ENCODE data around the gene CCDC85C.

The CCDC85C gene

GRCh38 chr14:99548255-99548654 lies 55.8 kb downstream of the CCDC85C start:
- H3K79me2 ChIP-seq (ENCODE audit: low read length): no peaks in the 10 kb centered on the region
- H3K4me2 ChIP-seq (ENCODE audit: low read length): no peak overlapping the region
- no peak overlapping the region for H2AFZ ChIP-seq (ENCODE audit: low read depth, low read length)
- no peak overlapping the region for H3K9ac ChIP-seq (ENCODE audit: low read length)
- peaks cover 5% of the 10 kb centered on the region; the same call in 1 of the 2 replicates for H3K4me1 ChIP-seq (ENCODE audit: low read length)
- no peaks in the 10 kb centered on the region for H3K36me3 ChIP-seq (replicated peaks; ENCODE audit: low read depth, low read length)
- H4K20me1 ChIP-seq (ENCODE audit: insufficient read depth, low read length): no peaks in the 10 kb centered on the region
- no peak for TF ChIP-seq EZH2phosphoT487 (IDR thresholded peaks at IDR 0.05; ENCODE audit: low read depth)
- TF ChIP-seq, protein P1, sequence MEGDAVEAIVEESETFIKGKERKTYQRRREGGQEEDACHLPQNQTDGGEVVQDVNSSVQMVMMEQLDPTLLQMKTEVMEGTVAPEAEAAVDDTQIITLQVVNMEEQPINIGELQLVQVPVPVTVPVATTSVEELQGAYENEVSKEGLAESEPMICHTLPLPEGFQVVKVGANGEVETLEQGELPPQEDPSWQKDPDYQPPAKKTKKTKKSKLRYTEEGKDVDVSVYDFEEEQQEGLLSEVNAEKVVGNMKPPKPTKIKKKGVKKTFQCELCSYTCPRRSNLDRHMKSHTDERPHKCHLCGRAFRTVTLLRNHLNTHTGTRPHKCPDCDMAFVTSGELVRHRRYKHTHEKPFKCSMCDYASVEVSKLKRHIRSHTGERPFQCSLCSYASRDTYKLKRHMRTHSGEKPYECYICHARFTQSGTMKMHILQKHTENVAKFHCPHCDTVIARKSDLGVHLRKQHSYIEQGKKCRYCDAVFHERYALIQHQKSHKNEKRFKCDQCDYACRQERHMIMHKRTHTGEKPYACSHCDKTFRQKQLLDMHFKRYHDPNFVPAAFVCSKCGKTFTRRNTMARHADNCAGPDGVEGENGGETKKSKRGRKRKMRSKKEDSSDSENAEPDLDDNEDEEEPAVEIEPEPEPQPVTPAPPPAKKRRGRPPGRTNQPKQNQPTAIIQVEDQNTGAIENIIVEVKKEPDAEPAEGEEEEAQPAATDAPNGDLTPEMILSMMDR (IDR thresholded peaks at IDR 0.05; ENCODE audit: low read depth, low read length): no peak
- peaks cover 13% of the 10 kb centered on the region for H3K27me3 ChIP-seq (ENCODE audit: low read depth, low read length)
- H3K27ac ChIP-seq (ENCODE audit: low read length): no peak overlapping the region
- no peaks in the 10 kb centered on the region for H3K9me3 ChIP-seq (ENCODE audit: insufficient read depth, low read length)
- no peak overlapping the region for H3K4me3 ChIP-seq (ENCODE audit: low read length)

- no peaks in the 10 kb centered on the region for H3K79me2 ChIP-seq (ENCODE audit: low read length)
- TF ChIP-seq EZH2phosphoT487 (IDR thresholded peaks at IDR 0.05; ENCODE audit: low read depth): no peak
- TF ChIP-seq, protein P1 (IDR thresholded peaks at IDR 0.05; ENCODE audit: low read depth, low read length): no peak
- peaks cover 13% of the 10 kb centered on the region for H3K27me3 ChIP-seq (ENCODE audit: low read depth, low read length)
- H3K9ac ChIP-seq (ENCODE audit: low read length): no peak overlapping the region
- H3K4me2 ChIP-seq (ENCODE audit: low read length): no peak overlapping the region
- no peak overlapping the region for H2AFZ ChIP-seq (ENCODE audit: low read depth, low read length)
- no peaks in the 10 kb centered on the region for H3K9me3 ChIP-seq (ENCODE audit: insufficient read depth, low read length)
- no peaks in the 10 kb centered on the region for H3K36me3 ChIP-seq (replicated peaks; ENCODE audit: low read depth, low read length)
- H4K20me1 ChIP-seq (ENCODE audit: insufficient read depth, low read length): no peaks in the 10 kb centered on the region
- peaks cover 8% of the 10 kb centered on the region; the same call in 1 of the 2 replicates for H3K4me1 ChIP-seq (ENCODE audit: low read length)
- H3K27ac ChIP-seq (ENCODE audit: low read length): no peak overlapping the region
- no peak overlapping the region for H3K4me3 ChIP-seq (ENCODE audit: low read length)
Measured at GRCh38 chr14:99546234-99546879, 57.6 kb downstream of the CCDC85C start.

DNA sequence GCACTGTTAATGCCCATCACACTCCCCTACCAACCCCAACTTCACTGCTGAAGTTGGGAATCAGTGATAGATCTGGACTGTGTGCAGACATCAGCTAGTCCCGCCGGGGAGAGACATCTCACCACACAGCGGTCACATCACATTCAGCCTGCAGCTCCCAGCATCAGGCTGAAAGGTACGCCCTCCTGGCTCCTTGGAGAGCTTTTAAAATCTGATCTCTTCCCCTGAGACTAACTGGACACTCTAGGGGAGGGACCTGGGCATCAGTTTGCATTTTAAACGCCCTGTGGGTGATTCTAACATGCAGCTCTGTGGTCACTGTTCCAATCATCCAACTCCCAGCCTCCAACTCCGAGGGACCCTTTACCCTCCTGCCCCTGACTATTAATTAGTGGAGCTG lies 58.4 kb downstream of the CCDC85C start:
- H3K4me2 ChIP-seq (ENCODE audit: low read length): no peak overlapping the region
- H3K27ac ChIP-seq (ENCODE audit: low read length): no peak overlapping the region
- H3K9ac ChIP-seq (ENCODE audit: low read length): no peak overlapping the region
- TF ChIP-seq, protein P1 (IDR thresholded peaks at IDR 0.05; ENCODE audit: low read depth, low read length): no peak
- TF ChIP-seq EZH2phosphoT487 (IDR thresholded peaks at IDR 0.05; ENCODE audit: low read depth): no peak
- no peaks in the 10 kb centered on the region for H3K79me2 ChIP-seq (ENCODE audit: low read length)
- peaks cover 13% of the 10 kb centered on the region for H3K27me3 ChIP-seq (ENCODE audit: low read depth, low read length)
- no peaks in the 10 kb centered on the region for H4K20me1 ChIP-seq (ENCODE audit: insufficient read depth, low read length)
- H3K9me3 ChIP-seq (ENCODE audit: insufficient read depth, low read length): no peaks in the 10 kb centered on the region
- H2AFZ ChIP-seq (ENCODE audit: low read depth, low read length): no peak overlapping the region
- H3K4me1 ChIP-seq (ENCODE audit: low read length): peaks cover 12% of the 10 kb centered on the region; the same call in 1 of the 2 replicates
- no peak overlapping the region for H3K4me3 ChIP-seq (ENCODE audit: low read length)
- no peaks in the 10 kb centered on the region for H3K36me3 ChIP-seq (replicated peaks; ENCODE audit: low read depth, low read length)

DNA sequence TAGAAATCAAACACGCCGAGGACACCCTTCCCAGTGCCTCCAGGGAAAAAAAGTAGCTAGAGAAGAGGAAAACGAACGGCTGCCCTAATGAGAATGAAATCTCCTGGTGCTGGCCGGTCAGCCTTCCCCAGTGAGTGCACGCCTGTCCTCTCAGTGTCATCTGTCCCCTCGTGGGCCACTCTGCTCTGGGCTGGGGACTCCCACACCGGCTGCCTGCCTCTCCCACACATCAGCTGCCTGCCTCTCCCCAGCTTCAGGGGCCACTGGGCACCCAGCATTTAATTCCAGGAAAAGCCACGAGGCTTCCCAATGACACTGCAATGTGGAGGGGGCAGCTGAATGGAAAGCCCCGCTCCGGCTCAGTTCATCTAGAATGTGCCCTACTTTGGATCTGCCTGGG lies 59.0 kb downstream of the CCDC85C start:
- H3K4me1 ChIP-seq (ENCODE audit: low read length): peaks cover 12% of the 10 kb centered on the region; the same call in 1 of the 2 replicates
- H4K20me1 ChIP-seq (ENCODE audit: insufficient read depth, low read length): no peaks in the 10 kb centered on the region
- peaks cover 13% of the 10 kb centered on the region for H3K27me3 ChIP-seq (ENCODE audit: low read depth, low read length)
- no peak overlapping the region for H3K27ac ChIP-seq (ENCODE audit: low read length)
- no peaks in the 10 kb centered on the region for H3K9me3 ChIP-seq (ENCODE audit: insufficient read depth, low read length)
- H3K36me3 ChIP-seq (replicated peaks; ENCODE audit: low read depth, low read length): no peaks in the 10 kb centered on the region
- H3K9ac ChIP-seq (ENCODE audit: low read length): no peak overlapping the region
- no peaks in the 10 kb centered on the region for H3K79me2 ChIP-seq (ENCODE audit: low read length)
- H3K4me3 ChIP-seq (ENCODE audit: low read length): no peak overlapping the region
- no peak overlapping the region for H3K4me2 ChIP-seq (ENCODE audit: low read length)
- no peak overlapping the region for H2AFZ ChIP-seq (ENCODE audit: low read depth, low read length)
- TF ChIP-seq, protein P1 (IDR thresholded peaks at IDR 0.05; ENCODE audit: low read depth, low read length): no peak
- no peak for TF ChIP-seq EZH2phosphoT487 (IDR thresholded peaks at IDR 0.05; ENCODE audit: low read depth)
